ENCODE data around the gene CACHD1. TPM values are rescaled to one million over a fixed set of nuclear protein-coding genes. Genes with fewer than 3 reads are reported as not detected.

The CACHD1 gene
- total RNA-seq, 1 experiment from 2014 or later = 29.9 TPM

DNA sequence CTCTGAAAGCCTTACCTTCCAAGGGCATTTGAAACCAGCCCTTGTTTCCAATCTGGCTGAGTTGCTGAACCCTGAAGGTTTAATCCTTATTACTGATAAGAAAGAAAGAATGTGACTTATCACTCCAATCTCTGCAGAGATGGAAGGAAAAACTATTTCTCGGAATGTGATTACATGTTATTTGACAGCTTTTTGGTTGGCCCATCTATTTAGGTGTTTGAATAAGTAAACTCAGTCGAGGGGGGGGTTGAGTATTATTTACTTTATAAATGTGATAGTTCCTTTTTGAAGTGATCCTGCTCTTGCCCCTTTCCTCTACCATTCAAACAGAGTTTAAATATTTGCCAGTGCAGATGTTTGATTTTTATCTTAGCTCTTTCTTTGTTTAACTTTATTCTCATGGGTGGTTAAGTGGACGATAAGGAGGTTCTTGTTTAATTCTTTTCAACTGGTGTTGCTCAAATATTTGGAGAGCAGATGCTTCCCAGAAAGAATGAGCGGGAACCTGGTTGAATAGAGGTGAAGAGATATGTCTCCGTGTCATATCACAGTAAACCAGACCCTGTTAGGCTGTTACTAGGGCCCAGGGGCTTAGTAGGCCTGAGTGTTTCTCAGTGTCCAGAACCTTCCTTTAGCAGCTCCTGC is 126.1 kb downstream of the CACHD1 start:
- no peak for TF ChIP-seq SIN3A (IDR thresholded peaks at IDR 0.05; ENCODE audit: borderline replicate concordance, insufficient read depth, low read depth, low read length)
- no peak for TF ChIP-seq REST (IDR thresholded peaks at IDR 0.05; ENCODE audit: insufficient read depth in 1 of 2, low read depth in 2 of 2, low read length in 1 of 2)
- TF ChIP-seq TCF7L2 (IDR thresholded peaks at IDR 0.05; ENCODE audit: low read depth, low read length) = peak; percentile 50
- TF ChIP-seq, protein P1, sequence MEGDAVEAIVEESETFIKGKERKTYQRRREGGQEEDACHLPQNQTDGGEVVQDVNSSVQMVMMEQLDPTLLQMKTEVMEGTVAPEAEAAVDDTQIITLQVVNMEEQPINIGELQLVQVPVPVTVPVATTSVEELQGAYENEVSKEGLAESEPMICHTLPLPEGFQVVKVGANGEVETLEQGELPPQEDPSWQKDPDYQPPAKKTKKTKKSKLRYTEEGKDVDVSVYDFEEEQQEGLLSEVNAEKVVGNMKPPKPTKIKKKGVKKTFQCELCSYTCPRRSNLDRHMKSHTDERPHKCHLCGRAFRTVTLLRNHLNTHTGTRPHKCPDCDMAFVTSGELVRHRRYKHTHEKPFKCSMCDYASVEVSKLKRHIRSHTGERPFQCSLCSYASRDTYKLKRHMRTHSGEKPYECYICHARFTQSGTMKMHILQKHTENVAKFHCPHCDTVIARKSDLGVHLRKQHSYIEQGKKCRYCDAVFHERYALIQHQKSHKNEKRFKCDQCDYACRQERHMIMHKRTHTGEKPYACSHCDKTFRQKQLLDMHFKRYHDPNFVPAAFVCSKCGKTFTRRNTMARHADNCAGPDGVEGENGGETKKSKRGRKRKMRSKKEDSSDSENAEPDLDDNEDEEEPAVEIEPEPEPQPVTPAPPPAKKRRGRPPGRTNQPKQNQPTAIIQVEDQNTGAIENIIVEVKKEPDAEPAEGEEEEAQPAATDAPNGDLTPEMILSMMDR (IDR thresholded peaks at IDR 0.05) = no peak
- TF ChIP-seq POLR2AphosphoS5 (IDR thresholded peaks at IDR 0.05; ENCODE audit: low read depth, low read length) = no peak
- Histone ChIP-seq H3K9me3 (ENCODE audit: control insufficient read depth, insufficient read depth, low read depth, low read length) (no peaks in the 10 kb centered on the region), H3K27me3 (ENCODE audit: control insufficient read depth, insufficient read depth, low read length) (no peaks in the 10 kb centered on the region), H3K36me3 (ENCODE audit: control insufficient read depth, insufficient read depth, low read length) (no peaks in the 10 kb centered on the region), H3K4me1 (ENCODE audit: control insufficient read depth, insufficient read depth, low read length) (peaks cover 22% of the 10 kb centered on the region), H3K27ac (ENCODE audit: low read length) (peak overlapping the region; percentile 7; the same call in 1 of the 2 replicates), H3K4me3 (ENCODE audit: low read depth in 2 of 2, low read length in 2 of 2) (no peak overlapping the region)
- DNase-seq (ENCODE audit: low read depth, low spot score) (no peak), ATAC-seq (no peak)
- BruUV-seq (replicated peaks) = no TSS peak
- ChIA-PET POLR2A (no interaction called here), CTCF (no interaction called here)
- in situ Hi-C loops (cut with HindIII; ENCODE audit: low pct_unique_long_range_greater_than_20kb, low sequenced_read_pairs) = no loop called here
- intact Hi-C loops (cut with micrococcal nuclease; ENCODE audit: unreplicated experiment) = no loop called here

DNA sequence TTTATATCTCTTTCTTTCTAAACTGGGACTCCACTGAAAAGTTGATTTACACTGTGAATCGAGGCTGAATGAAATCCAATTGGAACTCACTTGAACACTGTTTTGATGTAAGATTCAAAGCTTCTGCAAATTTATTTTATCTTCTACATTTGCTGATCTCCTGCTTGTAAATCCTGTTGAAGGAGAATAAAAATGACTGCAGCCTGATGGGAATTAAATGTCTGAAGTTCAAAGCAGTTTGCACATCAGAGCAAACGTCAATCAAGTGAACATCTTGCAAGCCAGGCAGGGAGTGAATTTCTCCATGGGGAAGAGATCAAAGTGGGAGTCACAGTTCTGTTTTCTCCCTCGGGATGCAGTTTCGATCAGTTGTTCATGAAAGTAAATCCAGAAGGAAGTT is 127.2 kb downstream of the CACHD1 start:
- intact Hi-C loops (cut with micrococcal nuclease; ENCODE audit: unreplicated experiment) = no loop called here
- H3K27me3 ChIP-seq (ENCODE audit: control insufficient read depth, insufficient read depth, low read length) = no peaks in the 10 kb centered on the region
- TF ChIP-seq TCF7L2 (IDR thresholded peaks at IDR 0.05; ENCODE audit: low read depth, low read length) (no peak), POLR2AphosphoS5 (IDR thresholded peaks at IDR 0.05; ENCODE audit: low read depth, low read length) (no peak), REST (IDR thresholded peaks at IDR 0.05; ENCODE audit: insufficient read depth in 1 of 2, low read depth in 2 of 2, low read length in 1 of 2) (no peak), SIN3A (IDR thresholded peaks at IDR 0.05; ENCODE audit: borderline replicate concordance, insufficient read depth, low read depth, low read length) (no peak)
- TF ChIP-seq, protein P1 (IDR thresholded peaks at IDR 0.05) = no peak
- H3K27ac ChIP-seq (ENCODE audit: low read length) = no peak overlapping the region
- peaks cover 22% of the 10 kb centered on the region for H3K4me1 ChIP-seq (ENCODE audit: control insufficient read depth, insufficient read depth, low read length)
- no peaks in the 10 kb centered on the region for H3K36me3 ChIP-seq (ENCODE audit: control insufficient read depth, insufficient read depth, low read length)
- ChIA-PET CTCF (no interaction called here), POLR2A (interaction anchor here (0.5 kb wide), 1 partner anchor 37 kb away, joined by 7 read pairs; no protein-coding TSS in a partner anchor)
- in situ Hi-C loops (cut with HindIII; ENCODE audit: low pct_unique_long_range_greater_than_20kb, low sequenced_read_pairs) = no loop called here
- DNase-seq (ENCODE audit: low read depth, low spot score) (no peak), ATAC-seq (no peak)
- no TSS peak for BruUV-seq (replicated peaks)
- no peak overlapping the region for H3K4me3 ChIP-seq (ENCODE audit: low read depth in 2 of 2, low read length in 2 of 2)
- no peaks in the 10 kb centered on the region for H3K9me3 ChIP-seq (ENCODE audit: control insufficient read depth, insufficient read depth, low read depth, low read length)
